A549 (cell line): Measurements from ENCODE around the gene SLC9A3. TPM values are rescaled to one million over a fixed set of nuclear protein-coding genes. Genes with fewer than 3 reads are reported as not detected.

Experiments
- ATAC-seq, 2 experiments: fragments of 200-7000 bp in 1 of 2; fragments of >200 bp in 1 of 2; cut with Nextera tagmentation in 1 of 2; cut with Tn5 transposase in 1 of 2; 3 replicates each; pipeline versions ENCODE4 v1.8.0 to v1.9.1; 2018 to 2020; ENCODE audit warnings: mild to moderate bottlenecking in 1 of 2, moderate library complexity in 1 of 2
- CTCF ChIA-PET: fragments of 300-600 bp; sonication (Branson Sonifier 250); formaldehyde crosslinking; extraction: SDS; loops from one replicate; lab custom pipeline; 2021; ENCODE audit warnings: antibody characterized with exemption, inconsistent platforms; lab: Yijun Ruan, JAX
- POLR2A ChIA-PET: fragments of 350-600 bp; formaldehyde crosslinking; extraction: SDS; loops from one replicate; lab custom pipeline; 2021; ENCODE audit warnings: antibody characterized with exemption, inconsistent platforms; lab: Yijun Ruan, JAX
- DNase-seq, 2 experiments: peaks; one replicate each; pipeline versions ENCODE4 v3.0.0 to v3.0.0-alpha.2; 2011 to 2016; ENCODE audit warnings: low read depth in 1 of 2, low spot score in 1 of 2
- FAIRE-seq: peaks from 2 replicates; lab custom pipeline; 2011; peaks lifted over from hg19 to GRCh38; lab: Jason Lieb, UNC
- H3K27ac ChIP-seq, 2 experiments: fragments of >200 bp; sonication (Bioruptor Twin); formaldehyde crosslinking; 3 replicates each; pipeline ENCODE4 v1.5.1; 2016 to 2017
- H3K4me1 ChIP-seq: fragments of >200 bp; sonication (Bioruptor Twin); formaldehyde crosslinking; 3 replicates; pipeline ENCODE4 v1.6.1; 2016
- H3K4me2 ChIP-seq: fragments of >200 bp; sonication (Bioruptor Twin); formaldehyde crosslinking; 3 replicates; pipeline ENCODE4 v1.6.1; 2016
- H3K4me3 ChIP-seq: fragments of >200 bp; sonication (Bioruptor Twin); formaldehyde crosslinking; 3 replicates; pipeline ENCODE4 v1.5.1; 2016
- H3K9me3 ChIP-seq: fragments of >200 bp; sonication (Bioruptor Twin); formaldehyde crosslinking; 3 replicates; pipeline ENCODE4 v1.6.1; 2016
- CBX2 ChIP-seq: fragments of 200-600 bp; sonication (generic); IDR thresholded peaks from 2 replicates; pipeline ENCODE4 v1.6.1; 2016; ENCODE audit warnings: low read depth, mild to moderate bottlenecking, borderline replicate concordance
- CBX8 ChIP-seq: fragments of 200-600 bp; sonication (generic); IDR thresholded peaks from 2 replicates; pipeline ENCODE4 v1.6.1; 2016
- EHMT2 ChIP-seq: fragments of 200-600 bp; sonication (generic); IDR thresholded peaks from 2 replicates; pipeline ENCODE4 v1.6.1; 2016; ENCODE audit warnings: antibody characterized with exemption, low read depth, mild to moderate bottlenecking, moderate library complexity
- FOSB ChIP-seq: fragments of 250-450 bp; sonication (Bioruptor Pico); IDR thresholded peaks from 2 replicates; pipeline ENCODE4 v1.5.0; 2020; ENCODE audit warnings: mild to moderate bottlenecking, moderate library complexity
- HEYL ChIP-seq: fragments of 250-450 bp; sonication (Bioruptor Pico); IDR thresholded peaks from 2 replicates; pipeline ENCODE4 v1.8.0; 2021; ENCODE audit warnings: mild to moderate bottlenecking, moderate library complexity
- HOXA7 ChIP-seq: fragments of 250-450 bp; sonication (Bioruptor Pico); IDR thresholded peaks from 2 replicates; pipeline ENCODE4 v1.5.0; 2020; ENCODE audit warnings: mild to moderate bottlenecking, moderate library complexity
- HOXB13 ChIP-seq: fragments of 250-450 bp; sonication (Bioruptor Pico); IDR thresholded peaks from 2 replicates; pipeline ENCODE4 v1.5.0; 2020; ENCODE audit warnings: low read depth, mild to moderate bottlenecking, moderate library complexity
- HOXB5 ChIP-seq: fragments of 250-450 bp; sonication (Bioruptor Pico); IDR thresholded peaks from 2 replicates; pipeline ENCODE4 v1.5.0; 2020; ENCODE audit warnings: mild to moderate bottlenecking, moderate library complexity
- KDM1A ChIP-seq: fragments of 200-600 bp; sonication (generic); IDR thresholded peaks from 2 replicates; pipeline ENCODE4 v1.6.1; 2016; ENCODE audit warnings: low read depth, mild to moderate bottlenecking
- RFX5 ChIP-seq: fragments of 450-650 bp; IDR thresholded peaks from 2 replicates; pipeline ENCODE4 v1.7.1; 2014; ENCODE audit warnings: antibody characterized with exemption, mild to moderate bottlenecking, moderate library complexity
- SMC3 ChIP-seq: fragments of >200 bp; sonication (Bioruptor Twin); formaldehyde crosslinking; IDR thresholded peaks from 3 replicates; pipeline ENCODE4 v1.6.1; 2018; ENCODE audit warnings: inconsistent platforms
- SREBF2 ChIP-seq: fragments of 450-650 bp; IDR thresholded peaks from 2 replicates; pipeline ENCODE4 v1.6.1; 2014; ENCODE audit warnings: mild to moderate bottlenecking, moderate library complexity
- TP53 ChIP-seq: fragments of 250-450 bp; sonication (Bioruptor Pico); IDR thresholded peaks from 2 replicates; pipeline ENCODE4 v1.5.0; 2021; ENCODE audit warnings: mild to moderate bottlenecking, moderate library complexity
- WGBS: methylation state at CpG from one replicate; pipeline ENCODE4 v1.1.6; 2017; ENCODE audit errors: missing lambda C conversion rate; 5-methylcytosine and 5-hydroxymethylcytosine counted together
- polyA plus RNA-seq, 4 experiments: library from polyadenylated mRNA; depleted of rRNA in 3 of 4; stranded (reverse); fragments of >200 nt; fragmentation: RNase III in 1 of 4; extraction: RNeasy Plus Mini Kit Qiagen cat#74134 plus additional on column Dnase treatment in 1 of 4; gene quantifications; 2 replicates in 3 of 4; 3 replicates in 1 of 4; pipeline ENCODE4 v1.2.3, GENCODE V29; 2011 to 2017
- TF ChIP-seq, protein P1 (sequence below): fragments of 250-450 bp; sonication (Bioruptor Pico); IDR thresholded peaks from 2 replicates; pipeline ENCODE4 v1.5.0; 2021; ENCODE audit warnings: mild to moderate bottlenecking, moderate library complexity, borderline replicate concordance
- TF ChIP-seq, protein P2 (sequence below): IDR thresholded peaks from 2 replicates; pipeline ENCODE4 v1.6.1; 2012; ENCODE audit warnings: low read depth, borderline replicate concordance
- TF ChIP-seq, protein P3 (sequence below): fragments of >200 bp; sonication (Bioruptor Twin); formaldehyde crosslinking; IDR thresholded peaks from 3 replicates; pipeline ENCODE4 v1.6.1; 2016
- TF ChIP-seq, protein P4 (sequence below): fragments of >200 bp; sonication (Bioruptor Twin); formaldehyde crosslinking; IDR thresholded peaks from 3 replicates; pipeline ENCODE4 v1.5.1; 2016

SLC9A3 gene
- polyA plus RNA-seq, 2 of the 4 experiments (the other 2 are of a cell fraction) = 1.3 TPM

- CTCF ChIA-PET = interaction anchor here (1.0 to 1.4 kb wide), 4 partner anchors 8 to 36 kb away, joined by 3 to 5 read pairs (median 4); no protein-coding TSS in a partner anchor
- no peak for ATAC-seq
- POLR2A ChIA-PET = no interaction called here
- Histone ChIP-seq H3K9me3 (peaks cover 3% of the 10 kb centered on the region; the same call in 1 of the 3 replicates), H3K4me3 (no peak overlapping the region), H3K4me1 (peaks cover 14% of the 10 kb centered on the region), H3K27ac (no peak overlapping the region), H3K4me2 (no peak overlapping the region)
- no peak for TF ChIP-seq HOXB5
- TF ChIP-seq, protein P1, sequence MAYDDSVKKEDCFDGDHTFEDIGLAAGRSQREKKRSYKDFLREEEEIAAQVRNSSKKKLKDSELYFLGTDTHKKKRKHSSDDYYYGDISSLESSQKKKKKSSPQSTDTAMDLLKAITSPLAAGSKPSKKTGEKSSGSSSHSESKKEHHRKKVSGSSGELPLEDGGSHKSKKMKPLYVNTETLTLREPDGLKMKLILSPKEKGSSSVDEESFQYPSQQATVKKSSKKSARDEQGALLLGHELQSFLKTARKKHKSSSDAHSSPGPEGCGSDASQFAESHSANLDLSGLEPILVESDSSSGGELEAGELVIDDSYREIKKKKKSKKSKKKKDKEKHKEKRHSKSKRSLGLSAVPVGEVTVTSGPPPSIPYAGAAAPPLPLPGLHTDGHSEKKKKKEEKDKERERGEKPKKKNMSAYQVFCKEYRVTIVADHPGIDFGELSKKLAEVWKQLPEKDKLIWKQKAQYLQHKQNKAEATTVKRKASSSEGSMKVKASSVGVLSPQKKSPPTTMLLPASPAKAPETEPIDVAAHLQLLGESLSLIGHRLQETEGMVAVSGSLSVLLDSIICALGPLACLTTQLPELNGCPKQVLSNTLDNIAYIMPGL (CRISPR knock-in tag) = no peak
- DNase-seq = no peak
- no peak for FAIRE-seq
- 54% methylated on average over 16 of the region's 20 CpGs for WGBS
These were observed 3.9 kb downstream of the SLC9A3 start for GRCh38 chr5:520196-520849.

- no peak overlapping the region for H3K27ac ChIP-seq
- TF ChIP-seq KDM1A (no peak), RFX5 (no peak), HOXB13 (no peak), CBX2 (no peak), FOSB (CRISPR knock-in tag) (no peak)
- DNase-seq (no peak), FAIRE-seq (no peak), ATAC-seq (no peak)
- H3K4me2 ChIP-seq = no peak overlapping the region
- peaks cover 3% of the 10 kb centered on the region for H3K4me1 ChIP-seq
- ChIA-PET CTCF (interaction anchor here (1.4 kb wide), 1 partner anchor 38 kb away, joined by 3 read pairs; no protein-coding TSS in a partner anchor), POLR2A (no interaction called here)
- H3K9me3 ChIP-seq = no peaks in the 10 kb centered on the region
- no peak overlapping the region for H3K4me3 ChIP-seq
- 26% methylated on average over 10 of the region's 10 CpGs for WGBS
These were observed 5.5 kb downstream of the SLC9A3 start for GRCh38 chr5:518721-519120.

DNA sequence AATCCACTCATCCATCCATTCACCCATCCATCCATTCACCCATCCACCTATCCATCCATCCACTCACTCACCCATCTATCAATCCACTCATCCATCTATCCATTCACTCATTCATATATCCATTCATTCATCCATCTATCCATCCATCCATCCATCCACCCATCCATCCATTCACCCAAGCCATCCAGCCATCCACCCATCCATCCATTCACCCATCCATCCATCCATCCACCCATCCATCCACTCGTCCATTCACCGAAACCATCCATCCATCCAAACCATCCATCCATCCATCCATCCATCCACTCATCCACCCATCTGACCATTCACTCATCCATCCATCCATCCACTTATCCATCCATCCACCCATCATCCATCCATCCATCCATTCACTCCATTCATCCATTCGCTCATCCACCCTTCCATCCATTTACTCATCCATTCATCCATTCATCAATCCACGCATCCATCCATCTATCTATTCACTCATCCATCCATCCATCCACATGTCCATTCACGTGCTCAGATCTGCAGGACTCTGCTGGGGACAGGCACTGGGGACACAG, 6.6 kb downstream of the SLC9A3 start:
- Histone ChIP-seq H3K27ac (no peak overlapping the region), H3K4me2 (no peak overlapping the region), H3K4me1 (no peaks in the 10 kb centered on the region), H3K4me3 (no peak overlapping the region), H3K9me3 (no peaks in the 10 kb centered on the region)
- 53% methylated on average over 5 of the region's 5 CpGs for WGBS
- ATAC-seq (no peak), DNase-seq (no peak), FAIRE-seq (no peak)
- TF ChIP-seq, protein P2, sequence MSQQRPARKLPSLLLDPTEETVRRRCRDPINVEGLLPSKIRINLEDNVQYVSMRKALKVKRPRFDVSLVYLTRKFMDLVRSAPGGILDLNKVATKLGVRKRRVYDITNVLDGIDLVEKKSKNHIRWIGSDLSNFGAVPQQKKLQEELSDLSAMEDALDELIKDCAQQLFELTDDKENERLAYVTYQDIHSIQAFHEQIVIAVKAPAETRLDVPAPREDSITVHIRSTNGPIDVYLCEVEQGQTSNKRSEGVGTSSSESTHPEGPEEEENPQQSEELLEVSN = no peak
- TF ChIP-seq SREBF2 (no peak), HOXA7 (CRISPR knock-in tag) (no peak), TP53 (CRISPR knock-in tag) (no peak), HEYL (CRISPR knock-in tag) (no peak), SMC3 (no peak), EHMT2 (no peak), CBX8 (no peak)
- TF ChIP-seq, protein P3, sequence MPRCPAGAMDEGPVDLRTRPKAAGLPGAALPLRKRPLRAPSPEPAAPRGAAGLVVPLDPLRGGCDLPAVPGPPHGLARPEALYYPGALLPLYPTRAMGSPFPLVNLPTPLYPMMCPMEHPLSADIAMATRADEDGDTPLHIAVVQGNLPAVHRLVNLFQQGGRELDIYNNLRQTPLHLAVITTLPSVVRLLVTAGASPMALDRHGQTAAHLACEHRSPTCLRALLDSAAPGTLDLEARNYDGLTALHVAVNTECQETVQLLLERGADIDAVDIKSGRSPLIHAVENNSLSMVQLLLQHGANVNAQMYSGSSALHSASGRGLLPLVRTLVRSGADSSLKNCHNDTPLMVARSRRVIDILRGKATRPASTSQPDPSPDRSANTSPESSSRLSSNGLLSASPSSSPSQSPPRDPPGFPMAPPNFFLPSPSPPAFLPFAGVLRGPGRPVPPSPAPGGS = no peak
- TF ChIP-seq, protein P4, sequence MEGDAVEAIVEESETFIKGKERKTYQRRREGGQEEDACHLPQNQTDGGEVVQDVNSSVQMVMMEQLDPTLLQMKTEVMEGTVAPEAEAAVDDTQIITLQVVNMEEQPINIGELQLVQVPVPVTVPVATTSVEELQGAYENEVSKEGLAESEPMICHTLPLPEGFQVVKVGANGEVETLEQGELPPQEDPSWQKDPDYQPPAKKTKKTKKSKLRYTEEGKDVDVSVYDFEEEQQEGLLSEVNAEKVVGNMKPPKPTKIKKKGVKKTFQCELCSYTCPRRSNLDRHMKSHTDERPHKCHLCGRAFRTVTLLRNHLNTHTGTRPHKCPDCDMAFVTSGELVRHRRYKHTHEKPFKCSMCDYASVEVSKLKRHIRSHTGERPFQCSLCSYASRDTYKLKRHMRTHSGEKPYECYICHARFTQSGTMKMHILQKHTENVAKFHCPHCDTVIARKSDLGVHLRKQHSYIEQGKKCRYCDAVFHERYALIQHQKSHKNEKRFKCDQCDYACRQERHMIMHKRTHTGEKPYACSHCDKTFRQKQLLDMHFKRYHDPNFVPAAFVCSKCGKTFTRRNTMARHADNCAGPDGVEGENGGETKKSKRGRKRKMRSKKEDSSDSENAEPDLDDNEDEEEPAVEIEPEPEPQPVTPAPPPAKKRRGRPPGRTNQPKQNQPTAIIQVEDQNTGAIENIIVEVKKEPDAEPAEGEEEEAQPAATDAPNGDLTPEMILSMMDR = no peak
- ChIA-PET POLR2A (no interaction called here), CTCF (no interaction called here)
